ENCODE measurements around the gene TRMT2B. TPM values are rescaled to one million over a fixed set of nuclear protein-coding genes. Genes with fewer than 3 reads are reported as not detected.

Gene TRMT2B
- total RNA-seq, 4 donors from 2014 or later, result 14.9 to 25.4 (median 21.7) TPM

GRCh38 chrX:101080326-101081124 lies 28.6 kb upstream of the TRMT2B start:
- in situ Hi-C loops (cut with MboI; ENCODE audit: low pct_ligation_motif_present in 1 of 4, low pct_unique_long_range_greater_than_20kb in 1 of 4, low sequenced_read_pairs in 3 of 4) (no loop called here), intact Hi-C loops (cut with DNase I; ENCODE audit: low total_unique reads) (loop anchor here (5.0 kb wide), 1 partner anchor 537 kb away; the partner anchor contains the start of gene ARMCX6)
- Histone ChIP-seq H3K27ac (peak overlapping the region in 3 of 4 donors; percentile 50 to 75 (median 66)), H3K4me1 (no peaks in the 10 kb centered on the region), H3K36me3 (no peaks in the 10 kb centered on the region), H3K4me3 (peak overlapping the region in 2 of 4 donors; percentile 33 to 48), H3K27me3 (no peaks in the 10 kb centered on the region), H3K9me3 (no peaks in the 10 kb centered on the region)
- no peak for DNase-seq
- TF ChIP-seq CTCF (IDR thresholded peaks at IDR 0.05) (no peak), POLR2AphosphoS5 (IDR thresholded peaks at IDR 0.05) (no peak), POLR2A (IDR thresholded peaks at IDR 0.05) (no peak), EP300 (IDR thresholded peaks at IDR 0.05; ENCODE audit: low read depth) (no peak)
- 40 to 66% methylated on average over 1 to 3 of the region's 3 CpGs for WGBS, 2 donors (ENCODE audit: low coverage in 1 of 2)

GRCh38 chrX:101079736-101080270 lies 27.9 kb upstream of the TRMT2B start:
- TF ChIP-seq POLR2AphosphoS5 (IDR thresholded peaks at IDR 0.05) (no peak), CTCF (IDR thresholded peaks at IDR 0.05) (no peak), EP300 (IDR thresholded peaks at IDR 0.05; ENCODE audit: low read depth) (no peak), POLR2A (IDR thresholded peaks at IDR 0.05) (no peak)
- no peaks in the 10 kb centered on the region for H3K27me3 ChIP-seq
- DNase-seq, result no peak
- in situ Hi-C loops (cut with MboI; ENCODE audit: low pct_ligation_motif_present in 1 of 4, low pct_unique_long_range_greater_than_20kb in 1 of 4, low sequenced_read_pairs in 3 of 4) (no loop called here), intact Hi-C loops (cut with DNase I; ENCODE audit: low total_unique reads) (loop anchor here (5.0 kb wide), 1 partner anchor 537 kb away; the partner anchor contains the start of gene ARMCX6)
- H3K4me3 ChIP-seq, result peak overlapping the region in 3 of 4 donors; percentile 32 to 48 (median 33)
- H3K27ac ChIP-seq, result peak overlapping the region in 3 of 4 donors; percentile 50 to 75 (median 66)
- H3K4me1 ChIP-seq, result no peaks in the 10 kb centered on the region
- no peaks in the 10 kb centered on the region for H3K9me3 ChIP-seq
- no peaks in the 10 kb centered on the region for H3K36me3 ChIP-seq
- WGBS, 2 donors (ENCODE audit: low coverage in 1 of 2), result 53% methylated on average over 8 of the region's 8 CpGs; no CpG with 5 or more reads in 1 of the 2 donors

GRCh38 chrX:101078716-101079598 lies 27.0 kb upstream of the TRMT2B start, which contains the start of gene TMEM35A:
TMEM35A (plus strand) TSS chrX:101078879; CDS start chrX:101079003, 124 bp downstream.
- H3K4me3 ChIP-seq, result peak within 1 kb of the TSS; percentile 29 to 48 (median 32)
- H3K27ac ChIP-seq, result peak within 1 kb of the TSS; percentile 26 to 75 (median 58)
- peak in 1 of 3 donors; percentile 14 for TF ChIP-seq POLR2AphosphoS5 (IDR thresholded peaks at IDR 0.05)
- TF ChIP-seq CTCF (IDR thresholded peaks at IDR 0.05), result no peak
- no peaks in the 10 kb centered on the region for H3K36me3 ChIP-seq
- in situ Hi-C loops (cut with MboI; ENCODE audit: low pct_ligation_motif_present in 1 of 4, low pct_unique_long_range_greater_than_20kb in 1 of 4, low sequenced_read_pairs in 3 of 4) (no loop called here), intact Hi-C loops (cut with DNase I; ENCODE audit: low total_unique reads) (no loop called here)
- H3K4me1 ChIP-seq, result no peaks in the 10 kb centered on the region
- no peaks in the 10 kb centered on the region for H3K27me3 ChIP-seq
- DNase-seq, result peak; percentile 8
- no peaks in the 10 kb centered on the region for H3K9me3 ChIP-seq
- 40% methylated on average over 23 of the region's 23 CpGs; no CpG with 5 or more reads in 1 of the 2 donors for WGBS, 2 donors (ENCODE audit: low coverage in 1 of 2)

DNA sequence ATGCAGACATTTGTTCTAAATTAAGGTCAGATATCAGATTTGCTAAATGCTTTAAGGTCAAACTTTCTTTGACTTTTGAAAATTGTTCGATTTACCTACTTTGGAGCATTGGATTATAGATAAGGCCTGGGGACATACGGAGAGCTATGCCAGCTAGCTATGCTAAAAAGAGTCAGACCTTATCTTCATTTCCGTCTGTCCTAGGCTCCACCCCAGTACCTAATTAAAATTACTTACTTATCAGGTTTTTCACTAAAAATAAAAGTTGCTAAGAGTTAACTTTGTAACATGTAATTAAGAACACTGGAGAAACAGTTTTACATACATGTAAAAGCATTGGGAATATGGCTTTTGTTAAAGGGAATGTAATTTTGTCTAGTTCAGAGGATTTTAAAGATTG lies 19.7 kb upstream of the TRMT2B start:
- Histone ChIP-seq H3K36me3 (no peaks in the 10 kb centered on the region), H3K9me3 (no peaks in the 10 kb centered on the region), H3K4me3 (no peak overlapping the region), H3K4me1 (no peaks in the 10 kb centered on the region), H3K27ac (no peak overlapping the region), H3K27me3 (no peaks in the 10 kb centered on the region)
- no peak for TF ChIP-seq CTCF (IDR thresholded peaks at IDR 0.05)
- TF ChIP-seq POLR2A (IDR thresholded peaks at IDR 0.05), result no peak
- TF ChIP-seq POLR2AphosphoS5 (IDR thresholded peaks at IDR 0.05), result no peak
- no peak for TF ChIP-seq EP300 (IDR thresholded peaks at IDR 0.05; ENCODE audit: low read depth)
- 68 to 79% methylated on average over 2 to 3 of the region's 3 CpGs for WGBS, 2 donors (ENCODE audit: low coverage in 1 of 2)
- no peak for DNase-seq
- in situ Hi-C loops (cut with MboI; ENCODE audit: low pct_ligation_motif_present in 1 of 4, low pct_unique_long_range_greater_than_20kb in 1 of 4, low sequenced_read_pairs in 3 of 4) (no loop called here), intact Hi-C loops (cut with DNase I; ENCODE audit: low total_unique reads) (no loop called here)
